Activated T-helper 1 cell treated with anti-CD3 and anti-CD28 coated beads, Interleukin-2, amount 50 U/mL, for 16 hours (primary cell): ENCODE data around the gene HPN.

Experiments used
- DNase-seq, 2 donors: peaks; one replicate each; pipeline ENCODE4 v3.0.0-alpha.2; 2020; ENCODE audit warnings: low read depth in 1 of 2, low spot score in 1 of 2

HPN gene

GRCh38 chr19:35060160-35060855 is 18.8 kb downstream of the HPN start:
- no peak for DNase-seq

- DNase-seq = no peak
Measured at GRCh38 chr19:35061583-35062373, 20.3 kb downstream of the HPN start.

- DNase-seq = no peak
Measured at GRCh38 chr19:35062942-35063341, 21.4 kb downstream of the HPN start.

- no peak for DNase-seq
Measured at GRCh38 chr19:35063940-35064818, 22.7 kb downstream of the HPN start.

GRCh38 chr19:35065574-35065973 is 24.1 kb downstream of the HPN start:
- no peak for DNase-seq

GRCh38 chr19:35066121-35066520 is 24.6 kb downstream of the HPN start:
- DNase-seq = no peak

GRCh38 chr19:35066691-35067563 is 25.4 kb downstream of the HPN start:
- peak; percentile 81 to 89 for DNase-seq

GRCh38 chr19:35068941-35069634 is 27.6 kb downstream of the HPN start:
- no peak for DNase-seq

- no peak for DNase-seq
Measured at GRCh38 chr19:35069696-35070095, 28.2 kb downstream of the HPN start.

- DNase-seq = no peak
Measured at GRCh38 chr19:35070471-35070870, 28.9 kb downstream of the HPN start.

- no peak for DNase-seq
Measured at GRCh38 chr19:35073516-35073915, 32.0 kb downstream of the HPN start.

GRCh38 chr19:35073941-35074340 is 32.4 kb downstream of the HPN start:
- no peak for DNase-seq

- DNase-seq = no peak
Measured at GRCh38 chr19:35074426-35075201, 33.1 kb downstream of the HPN start.

GRCh38 chr19:35075202-35076025 is 33.9 kb downstream of the HPN start:
- DNase-seq = no peak

GRCh38 chr19:35076026-35076370 is 34.5 kb downstream of the HPN start:
- DNase-seq = no peak

GRCh38 chr19:35076657-35077056 is 35.1 kb downstream of the HPN start:
- no peak for DNase-seq

GRCh38 chr19:35077411-35078223 is 36.1 kb downstream of the HPN start:
- no peak for DNase-seq

- DNase-seq = no peak
Measured at GRCh38 chr19:35079826-35080225, 38.3 kb downstream of the HPN start.
